Small intestine (tissue), 7 donors: ENCODE measurements around the gene KCNG3. TPM values are rescaled to one million over a fixed set of nuclear protein-coding genes. Genes with fewer than 3 reads are reported as not detected.

Experiments used
- DNase-seq, 2 donors: peaks; one replicate each; pipeline versions ENCODE4 v3.0.0 to v3.0.0-alpha.2; 2013
- FAIRE-seq: peaks from 2 replicates; lab custom pipeline; 2012; peaks lifted over from hg19 to GRCh38; lab: Jason Lieb, UNC
- H3K27ac ChIP-seq, 3 donors: one replicate each; pipeline ENCODE4 v1.5.1; 2013; ENCODE audit warnings: low read length in 2 of 3, mild to moderate bottlenecking in 2 of 3, control low read depth in 1 of 3, inconsistent platforms in 1 of 3, low read depth in 1 of 3, moderate library complexity in 1 of 3
- H3K27me3 ChIP-seq, 3 donors: one replicate each; pipeline ENCODE4 v1.6.1; 2013; ENCODE audit warnings: low read length in 3 of 3, inconsistent platforms in 1 of 3; ENCODE audit not compliant: control insufficient read depth in 3 of 3, insufficient read depth in 3 of 3
- H3K36me3 ChIP-seq, 3 donors: one replicate each; pipeline ENCODE4 v1.6.1; 2013; ENCODE audit warnings: low read length in 3 of 3, inconsistent platforms in 1 of 3, low read depth in 1 of 3, mild to moderate bottlenecking in 1 of 3, moderate library complexity in 1 of 3; ENCODE audit not compliant: control insufficient read depth in 3 of 3, insufficient read depth in 2 of 3
- H3K4me1 ChIP-seq, 3 donors: one replicate each; pipeline ENCODE4 v1.6.1; 2013; ENCODE audit warnings: low read length in 2 of 3, inconsistent platforms in 1 of 3, low read depth in 1 of 3, mild to moderate bottlenecking in 1 of 3, moderate library complexity in 1 of 3; ENCODE audit not compliant: control insufficient read depth in 3 of 3, insufficient read depth in 2 of 3
- H3K4me3 ChIP-seq, 3 donors: one replicate each; pipeline ENCODE4 v1.5.1; 2013; ENCODE audit warnings: low read length in 3 of 3, control low read depth in 1 of 3, inconsistent platforms in 1 of 3, low read depth in 1 of 3, mild to moderate bottlenecking in 1 of 3, moderate library complexity in 1 of 3
- H3K9me3 ChIP-seq, 2 donors: one replicate each; pipeline ENCODE4 v1.6.1; 2013; ENCODE audit warnings: low read depth in 1 of 2, low read length in 1 of 2; ENCODE audit not compliant: control insufficient read depth in 2 of 2, insufficient read depth in 1 of 2
- WGBS, 3 donors: extraction: QIAGEN DNeasy Blood & Tissue Kit; methylation state at CpG; one replicate each; pipeline ENCODE4 v1.1.7; 2013; 5-methylcytosine and 5-hydroxymethylcytosine counted together
- polyA plus RNA-seq, 4 donors: library from polyadenylated mRNA; stranded (reverse) in 3 of 4; unstranded in 1 of 4; fragments of 200-250 nt in 3 of 4; fragments of 120-200 nt in 1 of 4; gene quantifications; one replicate each; pipeline versions ENCODE4 v1.2.1 to v1.2.3, GENCODE V29; 2013
- donor health status: healthy with polysubstance abuse.
- donor health status: control.
- donor health status: control.
- donor health status: Bipolar disorder and iron deficiency.
- donor health status: healthy.

The KCNG3 gene
- polyA plus RNA-seq, 4 donors, result 0.03 to 0.15 TPM; not detected in 2

- Histone ChIP-seq H3K9me3 (no peaks in the 10 kb centered on the region), H3K27me3 (no peaks in the 10 kb centered on the region), H3K4me1 (no peaks in the 10 kb centered on the region), H3K36me3 (no peaks in the 10 kb centered on the region), H3K27ac (no peak overlapping the region), H3K4me3 (no peak overlapping the region)
- 95 to 98% (median 95%) methylated on average over 8 of the region's 8 CpGs for WGBS, 3 donors
- FAIRE-seq (no peak), DNase-seq (no peak)
These were observed 44.4 kb downstream of the KCNG3 start for GRCh38 chr2:42449163-42450087.

DNA sequence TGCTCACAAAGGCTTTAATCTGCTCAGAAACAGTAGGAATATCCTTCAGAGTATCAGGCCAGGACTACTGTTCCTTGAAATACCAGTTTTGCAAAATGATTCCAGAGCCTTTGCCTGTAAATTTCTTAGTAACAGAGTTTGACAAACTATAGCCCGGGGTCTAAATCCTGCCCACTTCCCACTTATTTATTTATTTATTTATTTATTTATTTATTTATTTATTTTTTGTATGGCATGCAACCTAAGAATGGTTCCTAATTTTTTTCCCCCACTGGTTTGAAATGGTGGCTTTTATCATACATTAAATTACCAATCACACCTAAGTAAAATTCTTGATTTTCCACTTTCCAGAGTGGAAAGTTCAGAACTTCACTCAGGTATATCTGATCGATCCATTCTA, 45.6 kb downstream of the KCNG3 start:
- 95 to 98% (median 95%) methylated on average over 2 of the region's 2 CpGs for WGBS, 3 donors
- Histone ChIP-seq H3K4me1 (no peaks in the 10 kb centered on the region), H3K27me3 (no peaks in the 10 kb centered on the region), H3K27ac (no peak overlapping the region), H3K36me3 (no peaks in the 10 kb centered on the region), H3K9me3 (no peaks in the 10 kb centered on the region), H3K4me3 (no peak overlapping the region)
- no peak for FAIRE-seq
- no peak for DNase-seq

DNA sequence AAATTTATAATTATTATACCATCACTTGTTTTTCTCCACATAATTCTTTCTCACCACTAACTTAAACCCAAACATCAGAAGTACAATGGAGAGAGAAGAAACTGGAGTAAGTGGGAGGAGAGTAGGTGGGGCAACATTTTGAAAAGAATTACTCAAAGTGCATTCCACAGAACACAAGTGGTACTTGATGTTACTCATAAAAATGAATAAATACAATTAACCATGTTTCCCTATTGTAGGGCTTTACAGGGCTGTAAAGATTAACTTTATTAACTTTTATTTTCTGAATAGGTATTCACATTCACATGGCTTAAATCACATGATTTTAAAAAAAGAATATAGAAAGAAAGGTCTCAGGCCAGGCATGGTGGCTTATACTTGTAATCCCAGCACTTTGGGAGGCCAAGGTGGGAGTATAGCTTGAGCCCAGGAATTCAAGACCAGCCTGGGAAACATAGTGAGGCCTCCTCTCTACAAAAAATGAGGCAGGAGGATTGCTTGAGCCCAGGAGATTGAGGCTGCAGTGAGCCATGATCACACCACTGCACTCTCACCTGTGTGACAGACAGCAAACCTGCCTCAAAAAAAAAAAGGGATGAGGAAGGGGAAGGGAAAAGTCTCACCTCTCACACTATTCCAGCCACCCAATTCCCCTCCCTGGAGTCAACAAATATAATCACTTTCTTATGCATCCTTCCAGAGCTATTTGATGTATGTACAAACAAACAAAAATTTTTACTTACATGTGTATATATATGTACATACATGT, 47.1 kb downstream of the KCNG3 start:
- FAIRE-seq (no peak), DNase-seq (peak in 1 of 2 donors; percentile 32)
- Histone ChIP-seq H3K27me3 (no peaks in the 10 kb centered on the region), H3K9me3 (no peaks in the 10 kb centered on the region), H3K36me3 (no peaks in the 10 kb centered on the region), H3K4me1 (no peaks in the 10 kb centered on the region), H3K27ac (no peak overlapping the region), H3K4me3 (no peak overlapping the region)

- Histone ChIP-seq H3K36me3 (no peaks in the 10 kb centered on the region), H3K9me3 (no peaks in the 10 kb centered on the region), H3K4me1 (no peaks in the 10 kb centered on the region), H3K27ac (no peak overlapping the region), H3K27me3 (no peaks in the 10 kb centered on the region), H3K4me3 (no peak overlapping the region)
- no peak for FAIRE-seq
- DNase-seq, result no peak
- WGBS, 3 donors, result 74 to 83% (median 82%) methylated on average over 5 of the region's 5 CpGs
These were observed 49.9 kb downstream of the KCNG3 start for GRCh38 chr2:42443718-42444399.

GRCh38 chr2:42442774-42443173, 51.0 kb downstream of the KCNG3 start:
- Histone ChIP-seq H3K4me3 (no peak overlapping the region), H3K36me3 (no peaks in the 10 kb centered on the region), H3K27ac (no peak overlapping the region), H3K9me3 (no peaks in the 10 kb centered on the region), H3K27me3 (no peaks in the 10 kb centered on the region), H3K4me1 (no peaks in the 10 kb centered on the region)
- 72 to 82% (median 77%) methylated on average over 2 of the region's 2 CpGs for WGBS, 3 donors
- DNase-seq, result no peak
- no peak for FAIRE-seq

- H3K36me3 ChIP-seq, result no peaks in the 10 kb centered on the region
- H3K4me1 ChIP-seq, result no peaks in the 10 kb centered on the region
- no peak overlapping the region for H3K4me3 ChIP-seq
- H3K9me3 ChIP-seq, result no peaks in the 10 kb centered on the region
- no peaks in the 10 kb centered on the region for H3K27me3 ChIP-seq
- H3K27ac ChIP-seq, result no peak overlapping the region
- DNase-seq (peak in 1 of 2 donors; percentile 13), FAIRE-seq (no peak)
These were observed 55.1 kb downstream of the KCNG3 start for GRCh38 chr2:42438685-42439084.

GRCh38 chr2:42436370-42436769, 57.4 kb downstream of the KCNG3 start:
- no peak for DNase-seq
- Histone ChIP-seq H3K4me1 (no peaks in the 10 kb centered on the region), H3K36me3 (no peaks in the 10 kb centered on the region), H3K9me3 (no peaks in the 10 kb centered on the region), H3K27me3 (no peaks in the 10 kb centered on the region), H3K4me3 (no peak overlapping the region), H3K27ac (no peak overlapping the region)
- FAIRE-seq, result no peak
- WGBS, 3 donors, result 85 to 87% (median 87%) methylated on average over 2 of the region's 2 CpGs

DNA sequence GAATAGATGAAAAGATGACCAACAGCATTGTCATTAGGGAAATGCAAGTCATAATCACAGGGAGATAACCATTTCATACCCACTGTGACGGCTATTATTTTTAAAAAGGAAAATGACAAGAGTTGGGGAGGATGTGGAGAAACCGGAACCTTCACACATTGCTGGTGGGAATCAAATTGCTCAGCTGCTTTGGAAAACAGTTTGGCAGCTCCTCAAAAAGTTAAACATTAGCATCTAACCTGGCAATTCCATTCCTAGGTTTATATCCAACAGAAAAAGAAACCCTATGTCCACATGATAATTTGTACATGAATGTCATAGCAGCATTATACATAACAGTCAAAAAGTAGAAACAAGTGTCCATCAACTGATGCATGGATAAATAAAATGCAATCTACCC, 58.2 kb downstream of the KCNG3 start:
- 57 to 66% (median 61%) methylated on average over 2 of the region's 2 CpGs for WGBS, 3 donors
- FAIRE-seq (no peak), DNase-seq (no peak)
- H3K4me3 ChIP-seq, result no peak overlapping the region
- H3K4me1 ChIP-seq, result no peaks in the 10 kb centered on the region
- no peak overlapping the region for H3K27ac ChIP-seq
- no peaks in the 10 kb centered on the region for H3K36me3 ChIP-seq
- no peaks in the 10 kb centered on the region for H3K27me3 ChIP-seq
- H3K9me3 ChIP-seq, result no peaks in the 10 kb centered on the region
